ENCODE data around the gene IER2.

Gene IER2

DNA sequence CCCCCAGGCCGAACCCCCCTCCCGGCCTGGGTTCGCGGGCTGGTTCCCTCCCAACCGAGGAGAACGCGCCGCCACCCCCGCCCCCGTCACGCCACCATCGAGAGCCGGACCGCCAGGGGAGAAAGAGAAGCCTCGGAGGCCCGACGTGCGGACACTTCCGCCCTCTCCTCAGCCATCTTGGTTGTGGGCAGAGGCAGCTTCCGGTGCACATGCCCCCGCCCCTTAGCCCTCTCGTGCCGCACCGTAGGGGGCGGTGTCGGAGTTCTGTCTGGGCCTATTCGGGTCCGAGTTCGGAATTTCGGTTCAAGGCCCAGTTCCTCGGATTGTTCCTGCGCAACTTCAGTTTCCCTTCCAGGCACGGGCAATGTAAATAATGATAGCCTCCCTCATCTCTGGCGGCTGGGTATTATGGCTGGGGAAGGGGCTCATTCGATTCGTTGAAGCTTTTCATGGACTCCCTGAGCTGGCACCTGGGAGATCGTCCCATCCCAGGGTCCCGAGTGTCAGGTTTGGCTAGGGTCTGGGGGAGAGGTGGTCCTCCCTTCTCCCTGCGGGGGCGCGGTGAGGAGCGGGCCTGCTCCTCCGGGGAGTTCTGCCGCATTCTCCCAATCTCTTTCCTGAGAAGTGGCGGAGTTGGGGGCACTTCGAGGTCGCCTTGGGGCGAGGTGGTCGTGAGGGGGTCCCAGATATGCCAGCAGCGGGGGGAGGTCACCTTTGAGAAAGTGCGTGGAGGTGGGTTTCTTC is at the start of gene IER2, which contains the start of gene STX10:
Gene IER2 (plus strand): TSS at position 225 of the 744 bp plus-strand sequence. CDS start 2,776 bp downstream, outside the sequence.
Gene STX10 (minus strand): TSS at position 189 of the 744 bp plus-strand sequence. CDS start 202 bp downstream, outside the sequence.
- H3K36me3 ChIP-seq = peaks cover 13% of the 10 kb centered on the region
- no peaks in the 10 kb centered on the region for H3K27me3 ChIP-seq
- H3K4me1 ChIP-seq (ENCODE audit: control insufficient read depth in 1 of 2, insufficient read depth in 1 of 2, low read depth in 1 of 2, low read length in 1 of 2) = peaks cover 54 to 62% of the 10 kb centered on the region in 2 experiments
- H3K9me3 ChIP-seq = no peaks in the 10 kb centered on the region
- peak within 1 kb of the TSS; percentile 96 for H3K27ac ChIP-seq
- H3K4me3 ChIP-seq (ENCODE audit: low read depth in 1 of 2, low read length in 1 of 2) = peak within 1 kb of the TSS; percentile 91 to 94
- TF ChIP-seq, protein P1, sequence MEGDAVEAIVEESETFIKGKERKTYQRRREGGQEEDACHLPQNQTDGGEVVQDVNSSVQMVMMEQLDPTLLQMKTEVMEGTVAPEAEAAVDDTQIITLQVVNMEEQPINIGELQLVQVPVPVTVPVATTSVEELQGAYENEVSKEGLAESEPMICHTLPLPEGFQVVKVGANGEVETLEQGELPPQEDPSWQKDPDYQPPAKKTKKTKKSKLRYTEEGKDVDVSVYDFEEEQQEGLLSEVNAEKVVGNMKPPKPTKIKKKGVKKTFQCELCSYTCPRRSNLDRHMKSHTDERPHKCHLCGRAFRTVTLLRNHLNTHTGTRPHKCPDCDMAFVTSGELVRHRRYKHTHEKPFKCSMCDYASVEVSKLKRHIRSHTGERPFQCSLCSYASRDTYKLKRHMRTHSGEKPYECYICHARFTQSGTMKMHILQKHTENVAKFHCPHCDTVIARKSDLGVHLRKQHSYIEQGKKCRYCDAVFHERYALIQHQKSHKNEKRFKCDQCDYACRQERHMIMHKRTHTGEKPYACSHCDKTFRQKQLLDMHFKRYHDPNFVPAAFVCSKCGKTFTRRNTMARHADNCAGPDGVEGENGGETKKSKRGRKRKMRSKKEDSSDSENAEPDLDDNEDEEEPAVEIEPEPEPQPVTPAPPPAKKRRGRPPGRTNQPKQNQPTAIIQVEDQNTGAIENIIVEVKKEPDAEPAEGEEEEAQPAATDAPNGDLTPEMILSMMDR (IDR thresholded peaks at IDR 0.05) = peak; percentile 86

DNA sequence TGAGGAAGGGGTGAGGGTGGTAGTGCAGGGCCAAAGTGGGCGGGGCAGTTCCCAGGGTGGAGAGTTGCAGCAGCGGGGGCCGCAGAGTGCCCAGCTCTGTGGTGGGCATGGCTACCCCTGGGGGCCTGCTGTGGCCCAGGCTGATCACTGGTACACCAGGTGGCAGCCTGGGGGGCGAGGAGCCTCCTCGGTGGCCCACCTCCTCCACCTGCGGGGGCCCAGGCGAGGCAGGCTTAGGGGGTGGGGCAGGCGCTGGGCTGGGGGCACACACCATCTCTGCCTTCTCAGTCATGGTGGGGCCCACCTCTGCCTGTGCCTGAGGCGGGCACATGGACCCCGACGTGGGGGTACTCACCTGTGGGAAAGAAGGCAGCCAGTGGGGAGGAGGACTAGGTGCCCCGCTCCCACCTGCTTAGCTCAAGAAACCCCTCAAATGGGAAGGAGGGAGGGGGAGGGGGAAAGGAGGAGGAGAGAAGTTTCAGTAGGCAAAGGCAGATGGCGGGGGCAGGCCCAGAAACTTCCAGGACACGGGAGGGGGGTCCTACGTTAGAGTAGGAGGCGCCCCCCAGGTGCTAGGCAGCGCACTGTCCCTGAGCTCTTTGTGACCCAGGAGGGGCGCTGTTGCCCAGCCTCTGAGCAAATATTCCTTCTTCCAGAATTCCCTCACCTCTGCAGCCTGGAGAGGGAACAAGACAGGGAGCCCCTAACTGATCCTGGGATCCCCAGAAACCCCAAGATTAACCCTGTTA is 49.2 kb upstream of the IER2 start:
- Histone ChIP-seq H3K4me1 (ENCODE audit: control insufficient read depth in 1 of 2, insufficient read depth in 1 of 2, low read depth in 1 of 2, low read length in 1 of 2) (peaks cover 79 to 86% of the 10 kb centered on the region in 2 experiments), H3K27ac (peak overlapping the region; percentile 99), H3K9me3 (no peaks in the 10 kb centered on the region), H3K4me3 (ENCODE audit: low read depth in 1 of 2, low read length in 1 of 2) (peak overlapping the region; percentile 93 to 95), H3K27me3 (no peaks in the 10 kb centered on the region), H3K36me3 (peaks cover 14% of the 10 kb centered on the region)
- TF ChIP-seq, protein P1 (IDR thresholded peaks at IDR 0.05) = peak; percentile 18

GRCh38 chr19:13101590-13102415 is 48.4 kb upstream of the IER2 start:
- Histone ChIP-seq H3K9me3 (no peaks in the 10 kb centered on the region), H3K4me1 (ENCODE audit: control insufficient read depth in 1 of 2, insufficient read depth in 1 of 2, low read depth in 1 of 2, low read length in 1 of 2) (peaks cover 77 to 83% of the 10 kb centered on the region in 2 experiments), H3K36me3 (peaks cover 14% of the 10 kb centered on the region), H3K4me3 (ENCODE audit: low read depth in 1 of 2, low read length in 1 of 2) (peak overlapping the region; percentile 93 to 95), H3K27ac (peak overlapping the region; percentile 99), H3K27me3 (no peaks in the 10 kb centered on the region)
- TF ChIP-seq, protein P1 (IDR thresholded peaks at IDR 0.05) = no peak

DNA sequence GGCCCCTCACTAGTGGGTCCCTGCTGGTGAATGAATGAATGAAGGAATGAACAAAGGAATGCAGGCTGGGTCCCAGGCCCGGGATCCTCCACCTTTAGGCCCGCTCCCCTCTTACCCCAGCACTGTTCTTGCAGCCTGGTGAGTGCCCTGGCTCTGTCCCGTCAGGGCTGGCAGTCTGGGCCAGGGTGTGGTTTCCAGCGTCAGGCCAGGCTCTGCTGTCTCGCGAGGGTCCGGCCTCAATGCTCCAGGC is 47.9 kb upstream of the IER2 start:
- Histone ChIP-seq H3K4me1 (ENCODE audit: control insufficient read depth in 1 of 2, insufficient read depth in 1 of 2, low read depth in 1 of 2, low read length in 1 of 2) (peaks cover 75 to 83% of the 10 kb centered on the region in 2 experiments), H3K27me3 (no peaks in the 10 kb centered on the region), H3K4me3 (ENCODE audit: low read depth in 1 of 2, low read length in 1 of 2) (peak overlapping the region; percentile 93 to 95), H3K36me3 (peaks cover 14% of the 10 kb centered on the region), H3K9me3 (no peaks in the 10 kb centered on the region), H3K27ac (peak overlapping the region; percentile 99)
- TF ChIP-seq, protein P1 (IDR thresholded peaks at IDR 0.05) = no peak

Data from neutrophil (primary cell).